Measurements from ENCODE around the gene DNAJC17.

The DNAJC17 gene

DNA sequence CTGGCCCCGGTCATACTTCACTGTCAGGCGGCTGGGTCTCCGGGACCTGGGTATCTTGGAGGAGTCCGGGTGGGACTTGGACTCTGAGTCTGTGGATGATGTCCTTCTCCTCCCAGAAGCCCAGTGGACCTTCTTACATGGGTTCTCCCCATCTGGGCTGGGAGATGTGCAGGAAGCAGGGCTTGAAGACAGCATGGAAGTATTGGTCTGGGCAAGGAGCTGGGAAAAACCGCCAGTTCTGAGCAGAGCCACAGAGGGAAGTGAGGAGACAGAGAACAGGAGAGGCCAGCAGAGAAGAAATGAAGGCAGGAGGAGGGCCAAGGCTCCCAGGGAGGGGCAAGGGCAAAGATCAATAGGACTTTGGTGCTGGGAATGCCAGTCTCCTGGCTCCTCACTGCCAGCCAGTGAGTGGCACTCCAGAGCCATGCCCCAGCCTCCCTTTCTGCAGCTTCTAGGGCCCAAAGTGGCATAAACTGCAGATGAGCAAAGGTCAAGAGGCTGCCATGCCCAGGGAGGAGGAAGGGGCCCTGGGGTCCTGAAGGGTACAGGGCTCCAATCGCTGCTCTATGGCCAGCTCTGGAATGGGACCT, 21.3 kb upstream of the DNAJC17 start, which contains the start of gene PPP1R14D:
Gene PPP1R14D, minus strand, starts transcription at position 262 of the 590 bp plus-strand sequence. Its CDS starts 67 bp downstream, at position 195.
- DNase-seq: no peak

DNA sequence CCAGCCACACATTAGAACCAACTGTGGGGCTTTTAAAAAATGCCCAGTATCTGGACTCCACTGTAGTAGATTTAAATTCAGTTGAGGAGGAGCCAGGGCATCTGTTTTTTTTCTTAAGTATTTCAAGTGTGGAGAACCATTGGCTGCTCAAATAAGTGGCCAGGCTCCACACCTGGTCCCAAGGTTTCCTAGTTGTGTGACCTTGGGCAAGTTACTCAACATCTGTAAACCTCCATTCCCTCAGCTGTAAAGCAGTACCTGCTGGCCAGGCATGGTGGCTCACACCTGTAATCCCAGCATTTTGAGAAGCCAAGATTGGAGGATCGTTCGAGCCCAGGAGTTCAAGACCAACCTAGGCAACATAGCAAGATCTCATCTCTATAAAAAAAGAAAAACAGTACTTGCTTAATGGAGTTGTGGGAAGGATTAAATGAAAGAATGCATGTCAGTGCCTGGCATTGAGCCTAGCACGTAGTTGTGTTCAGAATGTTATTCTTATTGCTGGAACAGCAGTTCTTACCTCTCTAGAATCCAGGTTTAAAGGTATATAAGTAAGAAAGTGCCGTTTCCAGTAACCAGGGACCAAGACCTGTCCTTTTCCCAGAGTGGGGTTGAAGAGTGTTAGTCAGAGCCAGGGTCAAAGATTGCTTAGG, 19.3 kb upstream of the DNAJC17 start:
- no peak for DNase-seq

DNA sequence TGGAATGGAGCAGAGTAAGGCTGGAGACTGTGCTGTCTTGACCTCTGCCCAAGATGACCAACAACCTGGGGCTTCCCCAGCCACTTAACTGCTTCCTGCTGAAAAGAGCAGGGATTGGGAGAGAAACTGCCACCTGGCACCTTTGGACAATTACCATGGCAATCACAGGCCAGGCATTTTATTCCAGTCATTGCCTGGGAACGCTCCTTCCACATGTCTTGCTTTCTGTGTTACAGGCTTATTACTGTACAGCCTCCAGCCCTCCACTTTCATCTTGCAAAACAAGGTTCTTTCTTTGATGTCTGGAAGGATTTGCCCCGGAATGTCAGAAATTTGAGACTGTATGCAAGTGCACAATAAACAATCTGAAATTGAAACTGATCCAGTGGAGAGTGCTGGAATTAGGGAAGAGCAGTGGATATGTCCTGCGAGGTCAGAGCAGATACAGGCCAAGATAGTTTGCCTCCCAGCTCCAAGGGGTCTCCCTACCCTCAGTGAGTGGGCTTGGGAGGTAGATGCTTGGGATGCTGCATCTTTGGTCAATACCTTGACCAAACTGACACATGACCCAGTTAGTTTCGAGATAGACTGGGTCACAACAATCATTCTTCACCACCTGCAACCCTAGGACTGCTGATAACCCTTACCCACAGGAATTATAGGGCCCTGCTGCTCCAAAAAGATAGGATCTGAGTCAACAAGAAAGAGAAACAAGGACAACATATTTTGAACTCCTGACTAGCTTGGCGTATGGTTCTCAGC, 18.6 kb upstream of the DNAJC17 start:
- DNase-seq: no peak

DNA sequence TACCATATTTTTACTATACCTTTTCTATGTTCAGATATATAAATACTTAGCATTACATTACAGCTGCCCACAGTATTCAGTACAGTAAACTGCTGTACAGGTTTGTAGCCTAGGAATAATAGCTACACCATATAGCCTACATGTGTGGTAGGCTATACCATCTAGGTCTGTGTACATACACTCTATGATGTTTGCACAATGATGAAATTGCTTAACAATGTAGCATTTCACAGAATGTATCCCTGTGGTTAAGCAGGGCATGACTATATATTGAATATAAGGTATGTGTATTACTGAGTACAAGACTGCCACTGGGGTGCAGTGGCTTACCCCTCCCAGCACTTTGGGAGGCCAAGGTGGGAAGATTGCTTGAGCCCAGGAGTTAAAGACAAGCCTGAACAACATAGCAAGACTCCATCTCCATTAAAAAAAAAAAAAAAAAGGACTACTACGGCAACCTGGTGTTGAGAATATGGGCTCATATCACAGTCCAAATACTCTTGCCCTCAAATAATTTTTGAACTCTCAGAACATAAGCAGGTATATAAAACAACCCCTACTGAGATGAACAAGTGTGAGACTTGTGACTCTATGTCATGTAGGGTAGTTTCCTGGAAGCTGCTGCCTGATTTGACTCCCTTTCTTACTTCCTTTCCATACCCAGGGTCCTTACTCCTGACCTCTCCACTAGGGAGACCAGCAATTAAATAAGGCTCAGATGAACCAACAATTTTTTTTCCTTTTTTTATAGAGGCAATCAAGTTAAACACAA, 16.5 kb upstream of the DNAJC17 start:
- DNase-seq: peak in 1 of 2 experiments; percentile 16

DNA sequence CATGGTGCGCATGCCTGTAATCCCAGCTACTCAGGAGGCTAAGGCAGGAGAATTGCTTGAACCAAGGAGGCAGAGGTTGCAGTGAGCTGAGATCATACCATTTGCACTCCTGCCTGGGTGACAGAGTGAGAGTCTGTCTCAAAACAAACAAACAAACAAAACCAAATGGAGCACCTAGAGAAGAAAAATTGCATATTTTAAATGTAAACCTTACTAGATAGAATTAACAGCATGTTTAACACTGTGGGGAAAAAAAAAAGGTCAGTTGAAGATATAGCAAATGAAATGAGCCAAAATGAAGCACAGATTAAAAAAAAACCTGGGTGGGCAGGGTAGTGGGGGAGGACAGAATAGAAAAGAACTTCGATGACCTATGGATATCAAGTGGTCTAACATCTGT, 13.9 kb upstream of the DNAJC17 start:
- no peak for DNase-seq

DNA sequence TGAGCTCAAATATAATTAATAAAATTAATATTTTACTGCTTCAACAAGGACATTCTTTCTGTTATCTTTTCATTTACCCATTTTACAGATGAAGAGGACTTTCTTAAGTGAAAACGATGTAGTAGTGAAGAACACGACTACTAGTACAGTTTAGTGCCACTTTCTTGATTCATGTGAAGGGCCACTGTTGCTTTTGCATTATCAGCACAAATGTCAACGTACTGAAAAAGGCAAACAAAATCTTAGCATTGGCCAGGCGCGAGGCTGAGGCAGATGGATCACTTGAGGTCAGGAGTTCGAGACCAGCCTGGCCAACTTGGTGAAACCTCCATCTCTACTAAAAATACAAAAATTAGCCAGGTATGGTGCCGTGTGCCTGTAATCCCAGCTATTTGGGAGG, 11.8 kb upstream of the DNAJC17 start:
- no peak for DNase-seq

DNA sequence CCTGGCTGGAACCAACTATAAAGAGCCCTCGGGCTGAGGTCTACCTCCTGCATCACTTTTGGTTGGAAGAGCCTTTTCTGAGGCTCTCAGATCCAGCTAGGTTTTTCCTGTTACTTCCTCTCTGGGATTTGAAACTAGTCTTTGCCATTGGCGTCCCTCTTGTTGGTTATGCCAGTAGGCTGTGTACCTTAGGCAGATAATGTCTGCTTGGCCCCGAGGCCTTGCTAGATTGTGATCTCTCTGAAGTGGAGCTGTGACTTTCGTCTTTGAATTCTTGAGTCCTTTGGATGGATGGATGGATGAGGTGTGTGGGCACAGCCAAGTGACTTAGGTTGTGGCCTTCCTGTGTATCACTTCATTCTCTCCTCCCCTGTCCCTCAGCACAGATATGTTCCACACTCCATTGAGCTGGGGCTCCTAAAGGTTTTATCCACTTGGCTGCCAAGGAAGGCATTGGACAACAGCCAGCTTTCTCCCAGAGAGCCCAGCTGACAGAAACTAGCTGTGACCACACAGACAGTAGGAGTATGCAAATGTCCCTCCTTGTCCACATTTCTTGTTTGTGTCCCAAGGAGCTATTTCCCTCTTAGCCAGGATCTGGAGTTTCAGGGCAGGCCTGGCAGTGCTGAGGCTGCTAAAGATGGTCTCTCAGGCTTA, 7.9 kb upstream of the DNAJC17 start:
- DNase-seq: no peak

DNA sequence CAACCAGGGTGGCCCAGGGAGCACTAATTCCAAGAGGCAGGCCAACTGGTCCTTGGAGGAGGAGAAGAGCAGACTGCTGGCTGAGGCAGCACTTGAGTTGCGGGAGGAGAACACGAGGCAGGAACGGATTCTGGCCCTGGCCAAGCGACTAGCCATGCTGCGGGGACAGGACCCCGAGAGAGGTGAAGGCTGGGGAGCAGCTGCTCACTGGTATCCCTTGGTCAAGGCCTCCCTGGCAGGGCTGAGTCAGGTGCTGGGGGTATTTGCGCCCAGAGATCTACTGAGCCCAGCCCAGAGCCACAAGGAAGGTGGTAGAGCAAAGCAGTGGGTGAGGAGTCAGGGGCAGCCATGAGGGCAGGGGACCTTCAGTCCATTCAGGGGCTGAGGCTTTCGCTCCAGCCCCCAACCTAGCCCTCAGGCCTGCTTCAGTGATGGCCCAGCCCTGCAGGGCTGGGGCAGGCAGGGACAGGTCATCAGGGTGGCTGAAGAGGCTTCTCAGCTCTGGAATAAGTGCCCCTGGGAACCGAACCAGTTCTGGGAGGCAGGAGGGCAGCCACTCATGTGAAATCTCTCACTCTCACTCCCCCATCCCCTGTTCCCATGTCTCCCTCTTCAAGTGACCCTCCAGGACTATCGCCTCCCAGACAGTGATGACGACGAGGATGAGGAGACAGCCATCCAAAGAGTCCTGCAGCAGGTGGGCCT, 5.6 kb upstream of the DNAJC17 start:
- no peak for DNase-seq

DNA sequence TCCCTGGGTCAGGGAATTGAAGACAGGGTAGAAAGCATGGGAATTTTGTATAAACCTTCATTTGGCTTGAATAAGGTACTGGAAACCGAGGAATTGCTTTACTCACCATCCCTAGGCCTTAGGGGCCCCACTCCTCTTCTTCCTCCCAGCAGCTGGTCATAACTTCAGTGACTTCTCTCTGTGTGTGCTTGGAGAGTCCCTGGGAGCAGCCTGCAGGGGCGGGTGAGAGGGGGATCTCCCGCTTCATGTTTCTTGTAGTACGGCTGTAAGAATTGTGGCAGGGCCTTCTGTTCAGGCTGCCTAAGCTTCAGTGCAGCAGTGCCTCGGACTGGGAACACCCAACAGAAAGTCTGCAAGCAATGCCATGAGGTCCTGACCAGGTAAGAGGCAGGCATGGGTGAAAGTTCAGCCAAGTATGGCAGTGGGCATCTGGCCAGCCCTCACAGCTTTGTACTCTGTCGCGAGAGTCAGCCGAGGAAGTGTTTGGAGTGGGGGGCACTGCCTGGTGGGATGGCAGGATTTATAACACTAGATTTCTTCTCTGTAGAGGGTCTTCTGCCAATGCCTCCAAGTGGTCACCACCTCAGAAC, 1.7 kb upstream of the DNAJC17 start:
- no peak for DNase-seq

DNA sequence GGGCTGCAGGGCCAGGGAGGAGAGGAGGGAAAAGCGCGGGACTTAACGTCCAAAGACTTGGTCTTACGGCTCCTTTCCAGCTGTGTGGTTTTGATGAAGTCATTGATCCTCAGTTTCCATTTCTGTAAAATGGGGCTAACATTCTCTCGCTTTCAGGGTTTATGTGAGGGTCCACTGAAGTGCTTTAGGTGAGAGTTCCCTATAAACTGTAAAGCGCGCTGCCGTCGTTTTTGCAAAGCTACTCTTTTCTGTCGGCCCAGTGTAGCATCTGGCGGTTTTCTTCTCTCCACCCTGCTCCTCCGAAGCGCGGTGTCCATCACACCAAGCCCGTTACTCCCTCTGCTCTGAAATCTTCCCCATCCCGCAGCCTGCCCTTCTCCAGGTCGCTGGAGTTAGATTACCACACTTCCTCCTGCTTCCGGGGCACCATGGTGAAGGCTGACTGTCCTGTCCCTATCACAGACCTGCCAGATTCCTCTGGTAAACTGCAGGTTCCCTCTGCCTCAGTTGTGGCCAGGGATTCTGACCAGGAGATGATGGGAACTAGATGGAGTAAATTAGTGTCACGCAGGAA, 702 bp upstream of the DNAJC17 start:
- peak in 1 of 2 experiments; percentile 54 for DNase-seq

DNA sequence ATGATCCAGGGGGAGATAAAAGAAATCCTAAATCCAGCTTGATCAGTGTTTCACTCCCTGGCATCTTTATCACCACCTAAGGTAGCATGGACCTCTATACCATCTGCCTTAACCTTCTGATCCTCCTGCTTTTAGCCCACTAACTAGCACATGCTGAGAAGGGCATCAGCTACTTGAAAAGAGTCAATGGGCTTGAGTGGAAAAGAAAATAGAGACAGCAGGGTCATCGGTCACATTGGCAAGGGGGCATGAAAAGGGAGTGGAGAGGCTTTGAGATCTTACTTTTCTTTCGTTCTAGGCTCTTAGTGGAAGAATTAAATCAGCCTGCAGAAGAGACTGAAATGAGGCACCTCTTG, 623 bp downstream of the DNAJC17 start:
- DNase-seq: no peak

DNA sequence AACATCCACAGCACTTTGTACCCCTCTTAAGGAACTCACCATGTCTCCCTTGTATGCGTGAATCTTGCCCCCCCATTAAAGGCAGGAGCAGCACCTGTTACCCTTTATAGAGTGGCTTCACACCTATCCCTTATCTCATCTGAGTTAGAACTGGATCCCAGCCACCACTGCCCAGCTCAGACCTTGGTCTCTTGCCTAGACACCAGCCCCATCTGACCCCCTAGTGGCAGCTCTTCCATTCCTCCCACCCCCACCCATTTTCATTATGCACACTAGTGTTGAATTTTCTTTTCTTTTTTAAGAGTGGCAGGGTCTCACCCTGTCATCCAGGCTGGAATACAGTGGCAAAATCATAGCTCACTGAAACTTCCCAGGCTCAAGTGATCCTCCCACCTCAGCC, 3.6 kb downstream of the DNAJC17 start:
- DNase-seq: no peak

DNA sequence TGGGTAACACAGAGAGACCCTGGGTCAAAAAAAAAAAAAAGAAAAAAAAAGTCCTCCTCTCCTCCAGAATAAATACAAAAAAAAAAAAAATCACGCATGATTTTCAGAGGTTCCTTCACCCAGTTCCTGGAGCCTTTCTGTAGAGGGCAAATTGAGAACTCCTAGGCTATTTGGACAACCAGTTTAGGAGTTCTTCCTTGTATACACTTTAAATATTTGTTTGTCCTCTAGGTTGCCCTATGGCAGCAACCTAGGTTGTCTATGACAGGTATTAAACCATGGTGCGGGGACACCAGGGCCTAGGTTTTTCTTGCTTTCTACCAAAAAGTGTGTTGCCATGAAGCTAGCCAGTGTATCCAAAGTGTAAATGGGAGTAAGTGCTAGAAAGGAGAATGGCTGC, 4.2 kb downstream of the DNAJC17 start:
- no peak for DNase-seq

DNA sequence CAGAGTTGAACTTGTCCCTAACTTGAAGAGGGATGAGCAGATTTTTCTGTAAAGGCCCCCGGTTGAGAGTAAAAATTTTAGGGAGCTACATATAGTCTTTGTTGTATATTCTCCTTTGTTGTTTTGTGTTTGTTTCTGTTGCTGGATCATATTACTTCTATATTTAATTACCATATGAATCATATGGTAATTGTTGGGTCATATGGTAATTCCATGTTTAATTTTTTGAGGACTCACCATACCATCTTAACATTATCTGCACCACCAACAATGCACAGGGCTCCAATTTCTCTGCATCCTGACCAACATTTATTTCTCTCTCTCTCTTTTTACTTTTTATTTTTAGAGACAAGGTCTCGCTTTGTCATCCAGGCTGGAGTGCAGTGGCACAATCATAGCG, 7.8 kb downstream of the DNAJC17 start:
- DNase-seq: no peak

DNA sequence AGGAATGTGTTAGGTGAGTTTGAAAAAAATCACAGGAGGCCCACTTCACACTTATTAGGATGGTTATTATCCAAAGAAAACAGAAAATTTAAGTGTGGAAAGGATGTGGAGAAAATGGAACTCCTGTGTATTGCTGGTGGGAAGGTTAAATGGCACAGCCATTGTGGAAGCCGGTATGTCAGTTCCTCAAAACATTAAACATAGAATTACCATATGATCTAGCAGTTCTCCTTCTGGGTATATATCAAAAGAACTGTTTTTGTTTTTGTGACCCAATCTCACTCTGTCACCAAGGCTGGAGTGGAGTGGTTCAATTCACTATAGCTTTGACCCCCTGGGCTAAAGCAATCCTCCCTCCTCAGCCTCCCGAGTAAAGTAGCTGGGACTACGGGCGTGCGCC, 10.8 kb downstream of the DNAJC17 start:
- DNase-seq: no peak

DNA sequence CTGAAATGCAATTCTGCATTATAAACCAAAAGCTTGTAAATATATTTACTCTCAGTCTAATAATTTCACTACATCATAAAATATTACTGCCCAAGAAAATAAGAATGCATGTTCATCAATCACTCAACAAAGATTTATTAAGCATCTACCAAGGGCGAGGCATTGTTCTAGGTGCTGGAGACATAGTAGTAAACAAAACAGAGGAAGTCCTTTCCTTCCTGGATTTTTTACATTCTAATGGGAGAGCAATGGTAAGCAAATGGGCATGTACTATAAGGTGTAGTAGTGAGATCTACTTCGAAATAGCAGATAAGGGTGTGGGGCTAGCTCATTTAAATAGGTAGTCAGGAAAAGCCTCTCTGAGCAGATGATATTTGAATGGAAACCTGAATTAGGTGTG, 11.2 kb downstream of the DNAJC17 start:
- DNase-seq: no peak

DNA sequence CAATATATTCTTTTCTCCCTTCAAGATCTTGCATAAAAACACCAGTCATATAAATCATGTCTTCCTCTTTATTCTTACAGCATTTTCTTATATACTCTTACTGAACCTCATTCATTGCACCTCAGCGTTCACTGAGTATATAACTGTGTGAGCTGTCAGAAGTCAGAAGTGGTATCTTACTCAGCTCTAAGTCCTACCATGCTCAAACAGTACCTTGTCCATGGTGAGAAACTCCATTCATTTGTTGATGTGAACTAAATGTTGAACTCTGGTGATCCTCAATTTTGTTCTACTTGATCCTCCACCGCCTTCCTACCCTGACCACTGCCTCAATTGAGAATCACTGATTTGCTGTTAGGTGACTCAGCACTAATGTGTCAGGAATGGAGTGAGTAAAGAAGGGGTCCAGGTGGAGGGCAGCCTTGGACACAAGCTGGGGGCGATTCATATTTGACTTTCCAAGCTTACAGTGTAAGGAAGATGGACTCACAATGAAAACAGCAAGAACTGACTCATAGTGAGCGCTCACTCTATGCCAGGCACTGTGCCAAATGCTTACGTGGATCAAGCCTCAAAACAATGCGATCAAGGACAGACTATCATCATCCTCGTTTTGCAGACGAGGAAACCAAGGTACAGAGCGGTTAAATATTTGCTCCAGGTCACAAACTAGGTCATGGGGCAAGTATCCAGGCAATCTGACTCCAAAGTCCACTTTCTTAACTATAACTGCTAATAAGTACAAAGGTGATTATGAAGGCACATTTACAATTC, 13.9 kb downstream of the DNAJC17 start:
- DNase-seq: peak in 1 of 2 experiments; percentile 11

DNA sequence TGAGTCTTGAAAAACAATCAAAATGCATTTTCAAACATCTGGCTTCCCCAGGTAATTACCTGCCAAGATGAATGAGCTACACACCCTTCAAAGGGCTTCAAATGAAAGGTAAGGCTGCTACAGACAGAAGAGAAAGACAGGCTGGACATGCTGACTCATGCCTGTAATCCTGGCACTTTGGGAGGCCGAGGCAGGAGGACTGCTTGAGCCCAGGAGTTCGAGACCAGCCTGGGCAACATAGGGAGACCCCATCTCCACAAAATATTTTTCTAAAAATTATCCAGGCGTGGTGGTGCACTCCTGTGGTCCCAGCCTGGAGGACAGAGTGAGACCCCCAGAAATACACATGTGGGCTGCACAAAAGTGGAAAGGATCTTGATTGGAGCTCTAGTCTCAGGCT, 14.9 kb downstream of the DNAJC17 start:
- no peak for DNase-seq

DNA sequence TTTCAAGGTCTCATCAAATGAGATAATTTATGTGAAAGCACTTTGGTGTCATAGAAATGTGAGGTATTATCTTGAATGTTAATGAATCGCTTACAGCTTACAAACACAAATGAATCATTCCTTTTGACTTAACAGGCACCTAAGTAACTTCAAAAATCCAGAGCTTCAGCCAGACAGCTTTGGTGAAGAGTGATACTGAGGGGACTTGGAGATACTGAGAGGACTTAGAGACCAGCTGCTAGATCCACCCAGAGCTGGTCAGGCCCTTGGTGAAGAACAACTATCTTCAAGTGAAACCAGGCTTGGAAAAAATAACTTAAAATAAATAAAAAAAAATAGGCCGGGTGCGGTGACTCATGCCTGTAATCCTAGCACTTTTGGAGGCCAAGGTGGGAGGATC, 16.6 kb downstream of the DNAJC17 start:
- no peak for DNase-seq

DNA sequence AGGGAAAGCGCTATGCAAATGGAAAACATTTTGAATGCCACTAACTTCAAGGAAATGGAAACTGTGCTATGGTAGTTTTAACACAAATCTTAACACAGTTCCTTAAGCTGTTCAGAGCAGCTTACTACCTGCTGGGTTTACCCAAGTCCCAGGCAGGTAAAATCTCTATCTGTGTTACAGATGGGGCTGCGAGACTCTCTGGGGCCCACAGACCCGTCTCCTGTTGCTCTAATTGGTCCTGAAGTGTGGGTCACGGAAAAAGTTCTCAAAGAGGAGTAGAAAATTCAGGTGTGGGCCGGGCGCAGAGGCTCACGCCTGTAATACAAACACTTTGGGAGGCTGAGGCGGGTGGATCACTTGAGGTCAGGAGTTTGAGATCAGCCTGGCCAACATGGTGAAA, 17.3 kb downstream of the DNAJC17 start:
- DNase-seq: no peak

DNA sequence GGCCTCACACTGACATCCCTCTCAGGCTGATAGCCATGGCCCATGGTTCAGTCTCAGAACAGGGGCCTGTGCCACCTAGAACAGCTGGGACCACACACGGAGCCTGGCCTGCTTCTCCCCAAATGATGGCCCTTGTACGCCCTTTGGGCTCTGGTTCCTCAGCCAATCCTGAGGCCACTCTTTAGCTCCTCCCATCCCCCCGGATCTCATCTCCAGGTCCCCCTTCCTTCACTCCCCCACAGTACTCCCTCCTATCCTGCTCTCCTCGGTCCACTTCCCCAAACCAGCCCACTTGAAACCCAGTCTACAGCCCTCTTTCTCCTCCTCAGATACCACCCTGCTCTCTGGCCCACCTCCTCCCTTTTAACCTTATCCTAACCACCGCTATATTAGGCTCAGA, 18.2 kb downstream of the DNAJC17 start:
- DNase-seq: no peak
